ENCODE data around the gene PGLYRP4. TPM values are rescaled to one million over a fixed set of nuclear protein-coding genes. Genes with fewer than 3 reads are reported as not detected.

PGLYRP4 gene
- total RNA-seq, 1 experiment from 2014 or later: not detected

GRCh38 chr1:153368495-153368894, 19.9 kb upstream of the PGLYRP4 start:
- no peak for DNase-seq (ENCODE audit: low spot score)
- TF ChIP-seq, protein P1, sequence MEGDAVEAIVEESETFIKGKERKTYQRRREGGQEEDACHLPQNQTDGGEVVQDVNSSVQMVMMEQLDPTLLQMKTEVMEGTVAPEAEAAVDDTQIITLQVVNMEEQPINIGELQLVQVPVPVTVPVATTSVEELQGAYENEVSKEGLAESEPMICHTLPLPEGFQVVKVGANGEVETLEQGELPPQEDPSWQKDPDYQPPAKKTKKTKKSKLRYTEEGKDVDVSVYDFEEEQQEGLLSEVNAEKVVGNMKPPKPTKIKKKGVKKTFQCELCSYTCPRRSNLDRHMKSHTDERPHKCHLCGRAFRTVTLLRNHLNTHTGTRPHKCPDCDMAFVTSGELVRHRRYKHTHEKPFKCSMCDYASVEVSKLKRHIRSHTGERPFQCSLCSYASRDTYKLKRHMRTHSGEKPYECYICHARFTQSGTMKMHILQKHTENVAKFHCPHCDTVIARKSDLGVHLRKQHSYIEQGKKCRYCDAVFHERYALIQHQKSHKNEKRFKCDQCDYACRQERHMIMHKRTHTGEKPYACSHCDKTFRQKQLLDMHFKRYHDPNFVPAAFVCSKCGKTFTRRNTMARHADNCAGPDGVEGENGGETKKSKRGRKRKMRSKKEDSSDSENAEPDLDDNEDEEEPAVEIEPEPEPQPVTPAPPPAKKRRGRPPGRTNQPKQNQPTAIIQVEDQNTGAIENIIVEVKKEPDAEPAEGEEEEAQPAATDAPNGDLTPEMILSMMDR (conservative IDR thresholded peaks at IDR 0.05; ENCODE audit: low read depth, low read length): no peak
- no peak for TF ChIP-seq EZH2 (IDR thresholded peaks at IDR 0.05; ENCODE audit: borderline replicate concordance, low read depth, low read length, poor library complexity, severe bottlenecking)
- H3K27me3 ChIP-seq (replicated peaks; ENCODE audit: insufficient read depth, low read depth, low read length, poor library complexity): peaks cover 50% of the 10 kb centered on the region
- no peak overlapping the region for H3K27ac ChIP-seq (ENCODE audit: low read depth, low read length, poor library complexity, severe bottlenecking)
- intact Hi-C loops (cut with micrococcal nuclease; ENCODE audit: unreplicated experiment): no loop called here
- BruUV-seq (replicated peaks): no TSS peak
- ChIA-PET CTCF (no interaction called here), POLR2A (ENCODE audit: low non-redundant PET) (no interaction called here)
- no peaks in the 10 kb centered on the region for H3K36me3 ChIP-seq (ENCODE audit: insufficient read depth, low read length, poor library complexity, severe bottlenecking)
- no peaks in the 10 kb centered on the region for H3K9me3 ChIP-seq (ENCODE audit: low read depth, low read length, poor library complexity, severe bottlenecking)
- no peak overlapping the region for H3K4me3 ChIP-seq (ENCODE audit: low read depth, low read length, poor library complexity, severe bottlenecking)
- no peaks in the 10 kb centered on the region for H3K4me1 ChIP-seq (ENCODE audit: insufficient read depth, low read length, poor library complexity, severe bottlenecking)

- H3K27me3 ChIP-seq (replicated peaks; ENCODE audit: insufficient read depth, low read depth, low read length, poor library complexity): peaks cover 49% of the 10 kb centered on the region
- H3K4me1 ChIP-seq (ENCODE audit: insufficient read depth, low read length, poor library complexity, severe bottlenecking): no peaks in the 10 kb centered on the region
- TF ChIP-seq, protein P1 (conservative IDR thresholded peaks at IDR 0.05; ENCODE audit: low read depth, low read length): no peak
- no peak for TF ChIP-seq EZH2 (IDR thresholded peaks at IDR 0.05; ENCODE audit: borderline replicate concordance, low read depth, low read length, poor library complexity, severe bottlenecking)
- ChIA-PET POLR2A (ENCODE audit: low non-redundant PET) (no interaction called here), CTCF (interaction anchor here (1.1 kb wide), 1 partner anchor 12 kb away, joined by 3 read pairs; no protein-coding TSS in a partner anchor)
- H3K4me3 ChIP-seq (ENCODE audit: low read depth, low read length, poor library complexity, severe bottlenecking): no peak overlapping the region
- H3K27ac ChIP-seq (ENCODE audit: low read depth, low read length, poor library complexity, severe bottlenecking): no peak overlapping the region
- no peaks in the 10 kb centered on the region for H3K36me3 ChIP-seq (ENCODE audit: insufficient read depth, low read length, poor library complexity, severe bottlenecking)
- no peaks in the 10 kb centered on the region for H3K9me3 ChIP-seq (ENCODE audit: low read depth, low read length, poor library complexity, severe bottlenecking)
- no TSS peak for BruUV-seq (replicated peaks)
- no peak for DNase-seq (ENCODE audit: low spot score)
- intact Hi-C loops (cut with micrococcal nuclease; ENCODE audit: unreplicated experiment): no loop called here
Measured at GRCh38 chr1:153367090-153367489, 18.4 kb upstream of the PGLYRP4 start.

GRCh38 chr1:153366261-153366660, 17.6 kb upstream of the PGLYRP4 start:
- TF ChIP-seq, protein P1 (conservative IDR thresholded peaks at IDR 0.05; ENCODE audit: low read depth, low read length): no peak
- TF ChIP-seq EZH2 (IDR thresholded peaks at IDR 0.05; ENCODE audit: borderline replicate concordance, low read depth, low read length, poor library complexity, severe bottlenecking): no peak
- Histone ChIP-seq H3K9me3 (ENCODE audit: low read depth, low read length, poor library complexity, severe bottlenecking) (no peaks in the 10 kb centered on the region), H3K4me3 (ENCODE audit: low read depth, low read length, poor library complexity, severe bottlenecking) (no peak overlapping the region), H3K27me3 (replicated peaks; ENCODE audit: insufficient read depth, low read depth, low read length, poor library complexity) (peaks cover 48% of the 10 kb centered on the region), H3K27ac (ENCODE audit: low read depth, low read length, poor library complexity, severe bottlenecking) (no peak overlapping the region), H3K4me1 (ENCODE audit: insufficient read depth, low read length, poor library complexity, severe bottlenecking) (no peaks in the 10 kb centered on the region), H3K36me3 (ENCODE audit: insufficient read depth, low read length, poor library complexity, severe bottlenecking) (no peaks in the 10 kb centered on the region)
- no TSS peak for BruUV-seq (replicated peaks)
- POLR2A ChIA-PET (ENCODE audit: low non-redundant PET): no interaction called here
- no peak for DNase-seq (ENCODE audit: low spot score)
- CTCF ChIA-PET: no interaction called here
- intact Hi-C loops (cut with micrococcal nuclease; ENCODE audit: unreplicated experiment): no loop called here

All from A673 (cell line).